ENCODE data around the gene DHCR24.

DNA sequence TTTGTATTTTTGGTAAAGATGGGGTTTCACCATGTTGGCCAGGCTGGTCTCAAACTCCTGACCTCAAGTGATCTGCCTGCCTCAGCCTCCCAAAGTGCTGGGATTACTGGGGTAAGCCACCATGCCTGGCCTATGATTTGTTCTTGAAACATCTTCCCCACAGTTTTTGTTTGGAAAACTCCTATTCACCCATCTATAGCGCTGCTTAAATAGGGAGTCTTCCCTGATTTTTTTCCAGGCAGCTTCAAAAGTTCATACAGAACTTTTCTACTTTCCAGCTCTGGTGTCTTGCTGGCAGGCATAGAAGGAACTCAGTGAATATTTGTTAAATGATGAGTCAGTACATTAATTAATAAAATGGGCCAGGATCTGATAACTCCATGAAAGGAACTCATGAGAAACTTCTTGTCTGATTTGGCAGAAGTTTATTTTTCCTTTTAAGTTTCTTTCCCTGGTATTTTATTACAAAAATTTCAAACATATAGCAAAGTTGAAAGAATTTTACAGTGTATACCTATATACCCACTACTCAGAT lies 52.9 kb downstream of the DHCR24 start:
- TF ChIP-seq, protein P1, sequence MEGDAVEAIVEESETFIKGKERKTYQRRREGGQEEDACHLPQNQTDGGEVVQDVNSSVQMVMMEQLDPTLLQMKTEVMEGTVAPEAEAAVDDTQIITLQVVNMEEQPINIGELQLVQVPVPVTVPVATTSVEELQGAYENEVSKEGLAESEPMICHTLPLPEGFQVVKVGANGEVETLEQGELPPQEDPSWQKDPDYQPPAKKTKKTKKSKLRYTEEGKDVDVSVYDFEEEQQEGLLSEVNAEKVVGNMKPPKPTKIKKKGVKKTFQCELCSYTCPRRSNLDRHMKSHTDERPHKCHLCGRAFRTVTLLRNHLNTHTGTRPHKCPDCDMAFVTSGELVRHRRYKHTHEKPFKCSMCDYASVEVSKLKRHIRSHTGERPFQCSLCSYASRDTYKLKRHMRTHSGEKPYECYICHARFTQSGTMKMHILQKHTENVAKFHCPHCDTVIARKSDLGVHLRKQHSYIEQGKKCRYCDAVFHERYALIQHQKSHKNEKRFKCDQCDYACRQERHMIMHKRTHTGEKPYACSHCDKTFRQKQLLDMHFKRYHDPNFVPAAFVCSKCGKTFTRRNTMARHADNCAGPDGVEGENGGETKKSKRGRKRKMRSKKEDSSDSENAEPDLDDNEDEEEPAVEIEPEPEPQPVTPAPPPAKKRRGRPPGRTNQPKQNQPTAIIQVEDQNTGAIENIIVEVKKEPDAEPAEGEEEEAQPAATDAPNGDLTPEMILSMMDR (IDR thresholded peaks at IDR 0.05) = no peak
- TF ChIP-seq POLR2A (IDR thresholded peaks at IDR 0.05) (no peak), POLR2AphosphoS5 (IDR thresholded peaks at IDR 0.05; ENCODE audit: insufficient read depth in 1 of 2, low read depth in 1 of 2) (no peak)

Data from vagina (tissue), 2 donors.